Stimulated activated CD8-positive, alpha-beta memory T cell treated with anti-CD3 and anti-CD28 coated beads, Interleukin-15, amount 100 ng/mL, for 1 hour (primary cell): Measurements from ENCODE around the gene CCDC102A.
"Not testable (repeated sequence)": the region's sequence is repeated elsewhere in the genome, so short reads cannot be mapped to it uniquely, and the experiment has no call there.

Experiments used
- DNase-seq: peaks from one replicate; pipeline ENCODE4 v3.0.0-alpha.2; 2020; ENCODE audit warnings: low read depth

CCDC102A gene

GRCh38 chr16:57499941-57500340 lies 36.4 kb downstream of the CCDC102A start:
- not testable (repeated sequence) for DNase-seq

DNA sequence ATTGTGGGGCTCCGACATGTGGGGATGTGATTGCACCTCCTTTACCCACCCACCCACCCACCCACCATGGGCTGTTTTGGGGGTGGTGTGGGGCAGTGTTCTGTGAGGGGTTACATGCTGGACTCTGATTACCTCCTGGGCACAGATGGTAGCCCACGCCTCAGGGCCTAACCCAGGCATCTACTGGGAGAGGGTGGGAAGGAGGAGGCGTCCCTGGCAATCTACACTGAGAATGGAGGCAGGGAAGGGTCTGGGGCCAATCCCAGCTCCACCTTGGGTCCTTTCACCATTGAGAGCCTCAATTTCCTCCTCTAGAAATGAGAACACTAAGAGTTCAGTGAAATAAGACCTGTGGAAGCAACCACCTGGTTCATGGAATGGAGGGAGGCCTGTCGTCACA lies 38.3 kb downstream of the CCDC102A start:
- DNase-seq, result no peak

- no peak for DNase-seq
Measured at GRCh38 chr16:57497121-57497520, 39.2 kb downstream of the CCDC102A start.

DNA sequence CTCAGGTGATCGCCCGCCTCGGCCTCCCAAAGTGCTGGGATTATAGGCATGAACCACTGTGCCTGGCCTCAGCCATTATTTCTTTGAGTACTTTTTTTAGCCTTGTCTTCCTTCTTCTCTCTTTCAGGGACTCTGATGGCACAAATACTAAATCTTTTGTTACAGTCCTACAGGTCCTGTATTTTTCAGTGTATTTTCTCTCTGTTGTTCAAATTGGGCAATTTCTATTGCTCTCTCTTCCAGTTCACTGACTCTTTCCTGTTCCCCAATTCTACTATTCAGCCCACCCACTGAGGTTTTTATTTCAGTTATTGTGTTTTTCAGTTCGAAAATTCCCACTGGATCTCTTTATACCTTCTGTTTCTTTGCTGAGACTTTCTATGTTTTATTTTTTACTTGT lies 42.6 kb downstream of the CCDC102A start:
- no peak for DNase-seq

GRCh38 chr16:57489229-57489628 lies 47.1 kb downstream of the CCDC102A start:
- DNase-seq, result no peak

DNA sequence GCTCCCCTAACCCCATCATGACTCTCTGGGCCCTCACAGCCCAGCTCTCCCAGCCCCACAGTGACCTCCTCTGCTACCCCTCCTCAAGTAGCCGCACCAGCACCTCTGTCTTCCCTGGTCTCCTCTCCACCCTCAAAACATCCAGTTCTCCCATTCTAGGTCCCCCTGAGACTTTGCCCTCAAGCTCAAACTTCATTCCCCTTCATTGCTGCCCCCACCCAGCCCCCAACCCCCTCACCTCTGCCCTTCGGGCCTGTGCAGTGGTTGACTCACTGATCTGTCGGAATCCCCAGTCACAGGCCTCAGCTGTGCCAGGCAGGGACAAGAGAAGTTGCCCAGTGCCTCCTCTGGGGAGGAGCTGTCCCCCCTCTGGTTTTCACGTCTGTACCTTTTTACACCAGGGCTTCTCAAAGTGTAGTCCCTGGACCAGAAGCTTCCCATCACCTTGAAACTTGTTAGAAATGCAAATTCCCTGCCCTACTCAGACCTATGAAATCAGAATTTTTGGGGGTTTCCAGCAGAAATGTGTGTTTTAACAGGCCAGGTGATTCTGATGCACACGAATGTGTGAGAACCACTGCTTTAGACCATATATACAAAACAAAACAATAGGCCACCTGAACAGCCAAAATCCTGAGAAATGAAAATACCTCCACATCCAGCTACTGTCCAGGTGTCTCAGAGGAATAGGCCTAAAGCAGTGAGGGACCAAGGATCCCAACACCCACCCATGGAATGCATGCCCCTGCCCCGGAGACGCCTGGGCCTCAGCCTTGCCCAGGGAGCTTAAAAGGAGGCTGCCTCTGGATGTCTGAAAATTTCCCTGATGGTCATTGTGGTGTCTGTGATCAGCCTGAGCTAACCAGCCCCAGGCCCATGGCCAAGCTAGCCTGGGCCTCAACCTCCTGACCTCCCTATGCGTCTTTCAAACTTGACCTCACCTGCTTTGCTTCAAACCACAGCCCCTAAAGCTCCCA lies 49.2 kb downstream of the CCDC102A start:
- no peak for DNase-seq

GRCh38 chr16:57485916-57486857 lies 50.2 kb downstream of the CCDC102A start, which contains the start of gene DOK4:
TSS of gene DOK4 (minus strand) at chr16:57486493. CDS start at chr16:57479507, 6,986 bp downstream.
- peak; percentile 58 for DNase-seq

DNA sequence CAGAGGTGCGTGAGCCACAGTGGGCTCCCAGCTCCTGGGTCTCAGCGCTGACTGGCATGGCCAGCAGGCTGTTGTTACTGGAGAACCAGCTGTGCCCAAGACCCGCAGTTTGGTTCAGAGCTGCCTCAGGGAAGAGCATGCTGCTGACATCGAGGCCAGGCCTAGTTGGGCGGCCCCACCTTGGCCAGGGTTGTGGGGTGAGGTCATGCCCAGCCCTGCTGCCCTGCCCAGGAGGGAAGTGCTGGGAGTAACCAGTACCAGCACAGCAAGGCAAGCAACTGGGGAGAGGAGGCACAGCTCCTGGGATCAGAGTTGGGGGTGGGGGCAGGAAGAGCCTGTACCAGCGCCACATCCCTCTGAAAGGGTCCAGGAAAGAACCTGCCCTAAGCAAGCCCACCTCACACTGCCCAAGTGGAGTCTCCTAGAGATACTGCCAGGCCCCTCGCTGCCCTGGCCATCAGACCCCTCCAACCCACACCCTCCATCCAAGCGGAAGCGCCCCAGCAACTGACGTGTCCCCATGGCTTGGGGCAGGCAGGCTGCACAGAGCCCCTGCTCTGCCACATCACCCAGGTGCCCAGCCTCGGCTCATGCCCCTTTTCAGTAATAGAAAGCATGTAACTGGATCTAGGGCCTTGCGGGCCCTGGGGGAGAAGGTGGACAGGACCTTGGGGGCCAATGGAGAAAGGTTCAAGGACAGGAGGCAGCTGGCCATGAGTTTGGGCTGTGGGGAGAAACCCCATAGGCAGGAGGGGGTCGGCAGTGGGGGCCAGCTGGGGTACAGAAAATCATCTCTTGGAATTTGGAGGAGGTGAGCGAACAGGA lies 51.1 kb downstream of the CCDC102A start:
- DNase-seq, result no peak

DNA sequence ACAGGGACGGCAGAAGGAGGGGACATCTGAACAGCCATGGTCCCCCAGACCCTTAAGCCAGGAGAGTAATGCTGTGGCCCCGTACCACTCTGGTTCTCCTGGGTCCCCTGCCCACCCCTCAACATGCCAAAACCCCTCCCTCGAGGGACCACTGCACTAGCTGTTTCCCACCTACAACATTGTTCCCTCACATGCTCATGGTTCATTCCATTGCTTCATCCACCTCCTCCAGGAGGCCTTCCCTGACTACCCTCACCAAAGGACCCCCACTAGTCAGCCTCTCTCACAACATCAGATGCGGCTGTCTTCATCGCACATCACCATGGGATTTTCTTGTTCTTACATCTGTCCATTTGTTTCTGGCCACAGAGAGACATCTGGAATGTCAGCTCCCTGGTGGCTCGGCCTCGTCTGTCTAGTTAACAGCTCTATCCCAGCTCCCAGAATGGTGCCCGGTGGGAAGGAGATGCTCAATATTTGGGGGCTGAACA lies 51.8 kb downstream of the CCDC102A start:
- DNase-seq, result no peak

DNA sequence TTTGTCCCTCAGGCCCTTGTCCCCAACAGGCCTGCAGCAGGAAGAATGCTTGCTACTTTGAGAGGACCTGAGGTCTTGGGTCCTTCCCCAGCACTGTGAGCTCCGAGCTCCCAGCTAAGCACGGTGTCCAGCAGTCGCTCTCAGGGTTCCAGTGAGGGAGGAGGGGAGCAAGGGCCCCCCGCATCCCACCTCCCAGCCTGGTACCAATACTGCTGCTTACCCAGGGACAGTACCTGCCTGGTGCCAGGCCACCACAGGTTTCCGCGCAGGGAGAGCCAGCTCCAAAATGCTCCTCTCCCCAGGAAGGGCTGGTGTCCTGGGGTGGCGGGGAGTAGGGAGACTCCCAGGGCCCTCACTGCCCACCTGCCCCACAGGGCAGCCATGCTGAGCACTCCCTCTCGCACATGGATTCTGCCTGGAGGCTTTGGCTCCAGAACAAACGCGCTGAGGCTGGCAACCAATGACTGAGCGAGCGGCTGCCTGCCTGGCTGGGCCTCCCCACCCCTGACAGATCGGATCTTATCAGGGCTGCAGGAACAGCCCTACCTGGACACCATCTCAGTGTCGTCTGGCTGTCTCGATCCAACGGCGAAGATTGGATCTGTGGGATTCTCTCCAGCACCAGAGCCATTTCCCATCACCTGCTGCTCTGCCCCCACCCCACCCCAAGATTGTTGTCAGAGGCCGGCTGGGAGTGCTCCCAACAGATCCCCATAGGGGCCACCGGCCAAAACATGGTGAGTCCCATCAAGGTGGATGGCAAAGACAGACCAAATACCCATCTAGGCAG lies 52.5 kb downstream of the CCDC102A start:
- no peak for DNase-seq

GRCh38 chr16:57482845-57483545 lies 53.4 kb downstream of the CCDC102A start:
- no peak for DNase-seq

DNA sequence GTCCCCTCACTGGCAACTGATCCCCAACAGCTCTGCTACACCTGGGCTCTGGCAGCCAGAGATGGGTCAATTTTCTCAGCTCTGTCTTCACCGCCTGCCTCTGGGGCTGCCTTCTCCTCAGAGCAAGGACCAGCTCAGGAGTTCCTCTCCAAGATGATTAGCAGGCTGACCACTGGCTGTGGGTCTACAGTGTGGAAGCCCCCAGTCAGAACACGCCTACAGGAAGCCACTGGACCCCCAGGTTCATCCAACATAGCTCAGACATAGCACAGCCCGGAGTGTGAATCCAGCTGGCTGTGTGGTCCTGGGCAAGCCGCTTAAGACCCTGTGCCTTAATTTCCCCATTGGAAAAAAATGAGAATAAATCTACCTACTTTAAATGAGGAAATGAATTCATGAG lies 55.0 kb downstream of the CCDC102A start:
- DNase-seq, result no peak

DNA sequence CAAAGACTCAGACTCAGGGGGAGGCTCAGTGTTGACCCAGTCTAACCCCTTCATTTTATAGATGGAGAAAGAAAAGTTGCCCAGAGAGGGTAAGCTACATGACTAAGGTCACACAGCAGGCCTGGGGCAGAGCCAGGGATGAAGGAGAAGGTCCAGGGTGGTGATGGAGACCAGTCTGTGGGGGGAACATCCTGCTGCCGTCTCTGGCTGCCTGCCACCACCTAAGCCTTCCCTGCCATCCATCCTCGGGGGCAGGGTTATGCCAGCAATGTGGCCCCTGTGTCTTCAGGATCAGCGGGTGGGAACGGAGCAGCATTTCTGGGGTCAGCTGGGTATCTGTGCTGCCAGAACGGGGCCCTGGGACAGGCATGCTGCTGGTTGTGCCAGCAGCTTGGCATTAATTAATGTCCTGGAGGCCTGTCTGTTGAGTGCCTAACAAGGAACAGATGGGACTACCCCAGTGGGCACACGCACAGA lies 55.6 kb downstream of the CCDC102A start:
- no peak for DNase-seq

DNA sequence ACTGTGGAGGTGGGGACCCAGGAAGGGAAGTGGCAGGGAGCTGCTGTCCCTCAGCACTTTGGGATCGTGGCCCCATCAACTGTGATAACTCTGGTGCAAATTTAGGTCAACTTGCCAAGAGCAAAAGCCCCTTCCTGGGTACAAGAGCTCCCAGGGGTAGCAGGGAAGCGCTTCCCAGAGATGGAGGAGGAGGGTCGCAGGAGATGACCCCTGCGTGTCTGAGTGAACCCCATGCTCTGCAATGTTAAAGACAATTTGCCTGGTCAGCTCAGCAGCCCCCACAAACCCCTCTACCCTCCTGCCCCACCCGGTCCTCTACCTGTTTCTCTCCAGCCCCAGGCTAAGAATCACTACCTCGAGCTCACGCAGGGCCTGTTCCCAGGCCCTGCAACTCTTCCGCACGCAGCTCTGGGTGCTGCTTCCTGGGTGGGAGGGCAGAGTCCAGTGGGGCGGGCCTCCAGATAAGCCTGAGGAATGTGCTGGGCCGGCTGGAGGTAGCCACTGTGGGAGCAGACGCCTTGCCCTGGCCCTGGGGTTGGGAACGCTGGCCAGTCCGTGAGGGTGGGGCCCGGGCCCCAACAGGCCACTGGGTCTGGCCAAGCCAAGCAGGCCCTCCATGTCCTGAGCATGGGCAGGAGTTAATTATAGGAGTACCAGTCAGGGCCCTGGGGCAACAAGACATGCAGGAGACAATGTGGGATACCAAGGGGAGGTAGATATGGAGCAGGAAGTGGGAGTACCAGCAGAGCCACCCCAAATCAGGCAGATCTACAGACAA lies 56.2 kb downstream of the CCDC102A start:
- no peak for DNase-seq

GRCh38 chr16:57479205-57479975 lies 57.0 kb downstream of the CCDC102A start:
- no peak for DNase-seq

DNA sequence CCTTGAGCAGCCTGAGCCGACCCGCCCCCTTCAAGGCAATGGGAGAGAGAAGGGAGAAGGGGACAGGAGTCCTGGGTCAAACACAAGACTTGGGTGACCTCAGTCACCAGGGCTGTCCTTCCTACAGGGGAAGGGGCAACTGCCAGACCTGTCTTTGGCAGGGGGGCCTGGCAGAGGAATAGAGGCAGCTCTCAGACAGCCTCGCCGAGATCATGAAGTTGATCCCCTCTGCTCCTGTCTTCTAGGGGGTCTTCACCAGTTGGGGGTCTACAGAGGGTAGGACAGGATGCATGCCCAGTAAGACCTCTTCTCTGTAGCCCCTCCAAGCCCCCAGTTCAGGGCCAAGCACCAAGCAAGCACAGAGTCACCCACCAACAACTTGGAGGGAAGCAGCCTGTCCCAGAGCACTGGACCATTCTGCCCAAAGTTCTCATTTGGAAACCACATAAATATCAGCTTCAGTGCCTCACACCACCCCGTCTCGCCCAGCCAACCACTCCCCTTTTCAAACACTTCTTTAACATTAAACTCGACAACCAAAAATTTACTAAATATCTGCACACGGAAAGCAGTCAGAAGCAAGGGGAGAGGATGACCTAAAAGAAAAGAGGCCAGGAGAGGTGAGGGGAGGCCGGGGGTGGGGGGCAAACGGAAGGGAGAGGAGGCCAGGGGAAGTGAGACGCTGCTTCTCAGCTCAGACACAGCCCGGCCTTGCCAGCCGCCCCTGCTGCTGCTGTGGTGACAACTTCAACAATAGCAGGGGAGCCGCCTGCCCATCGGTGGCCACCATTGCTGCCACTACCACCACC lies 57.8 kb downstream of the CCDC102A start:
- DNase-seq, result no peak

- no peak for DNase-seq
Measured at GRCh38 chr16:57477531-57478202, 58.7 kb downstream of the CCDC102A start.
